GM18498 (cell line): ENCODE results near the gene CD93.

ENCODE experiments used
- ATAC-seq: cut with Tn5 transposase; IDR thresholded peaks from one replicate; pipeline ENCODE4 v1.9.1; 2021; ENCODE audit warnings: mild to moderate bottlenecking, moderate library complexity; ENCODE audit not compliant: unreplicated experiment

The CD93 gene

DNA sequence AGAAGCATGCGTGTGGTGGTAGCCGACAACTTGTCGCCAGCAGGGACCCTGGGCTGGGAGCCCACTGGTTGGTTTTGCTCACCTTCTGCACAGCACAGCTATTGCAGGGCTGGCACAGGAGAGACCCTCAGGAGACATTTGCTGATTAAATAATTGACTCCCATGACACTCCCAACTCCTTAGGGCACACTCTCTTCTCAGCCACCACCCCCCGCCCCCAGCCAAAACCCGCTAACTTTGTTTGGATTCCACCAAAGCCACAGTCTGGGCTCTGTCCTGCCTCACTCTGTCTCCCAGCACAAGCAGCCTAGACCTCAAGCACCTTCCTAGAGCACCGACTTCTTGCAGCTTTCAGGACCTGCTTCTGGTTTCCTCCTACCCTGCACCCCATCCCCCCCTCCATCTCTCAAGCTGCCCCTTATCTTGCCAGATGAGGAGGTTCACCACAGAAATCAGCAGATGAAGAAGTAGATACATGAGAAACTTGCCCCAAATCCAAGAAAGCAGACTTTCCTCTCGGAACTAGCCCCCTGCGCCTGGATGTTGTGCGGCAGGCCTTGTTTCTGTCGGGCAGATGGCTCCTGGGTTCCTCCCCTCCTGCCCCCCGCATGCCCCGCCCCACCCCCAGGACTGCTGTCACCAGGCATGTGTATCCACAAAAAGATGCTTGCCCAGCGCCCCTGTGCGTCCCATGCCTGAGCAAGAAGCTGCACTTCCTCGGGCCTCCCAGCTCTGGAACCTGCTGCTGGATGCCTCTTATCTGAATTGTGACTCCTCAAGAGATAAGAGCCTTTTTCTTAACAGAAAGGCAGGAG, 35.0 kb upstream of the CD93 start:
- ATAC-seq: no peak

- no peak for ATAC-seq
Measured at GRCh38 chr20:23120261-23120660, 34.1 kb upstream of the CD93 start.

GRCh38 chr20:23119456-23120216, 33.5 kb upstream of the CD93 start:
- ATAC-seq: no peak

GRCh38 chr20:23118766-23119165, 32.6 kb upstream of the CD93 start:
- ATAC-seq: no peak

DNA sequence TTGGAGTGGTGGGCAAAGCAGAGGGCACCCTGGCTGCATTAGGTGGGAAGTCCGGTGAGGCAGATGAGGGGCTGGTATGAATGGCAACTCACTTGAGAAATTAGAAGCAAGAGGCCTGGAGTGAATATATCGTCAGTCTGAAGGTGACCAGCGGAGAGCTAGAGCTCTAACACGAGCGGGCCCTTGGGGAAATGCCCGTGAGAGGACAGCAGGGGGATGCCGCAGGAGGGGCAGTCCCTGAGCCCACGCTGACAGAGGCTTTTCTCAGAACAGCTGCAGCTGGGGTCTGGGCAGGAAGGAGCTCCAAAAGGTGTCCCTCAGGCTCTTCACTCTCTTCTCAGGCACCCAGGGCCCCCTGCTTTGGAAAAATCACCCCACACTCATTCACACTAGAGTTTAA, 32.0 kb upstream of the CD93 start:
- ATAC-seq: no peak

DNA sequence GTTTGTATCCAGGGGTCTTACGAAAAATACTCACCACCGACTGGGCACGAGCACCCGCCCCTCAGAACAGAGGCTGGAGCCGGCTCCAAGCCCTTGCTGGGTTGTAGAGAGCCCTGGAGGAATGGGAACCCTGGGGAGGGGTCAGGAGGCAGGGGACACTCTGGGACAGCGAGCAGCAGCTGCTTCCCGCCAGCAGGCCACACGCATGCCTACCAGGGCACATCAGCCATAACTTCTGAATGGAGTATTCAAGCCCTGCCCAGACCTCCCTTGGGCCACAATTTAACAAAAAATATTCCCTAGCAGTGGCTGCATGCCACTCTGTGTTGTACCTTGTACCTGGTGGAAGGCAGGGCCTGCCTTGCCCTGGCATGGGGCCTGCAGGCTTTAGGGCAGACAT, 31.6 kb upstream of the CD93 start:
- ATAC-seq: no peak

- no peak for ATAC-seq
Measured at GRCh38 chr20:23116311-23117089, 30.4 kb upstream of the CD93 start.

GRCh38 chr20:23115822-23116221, 29.7 kb upstream of the CD93 start:
- no peak for ATAC-seq

DNA sequence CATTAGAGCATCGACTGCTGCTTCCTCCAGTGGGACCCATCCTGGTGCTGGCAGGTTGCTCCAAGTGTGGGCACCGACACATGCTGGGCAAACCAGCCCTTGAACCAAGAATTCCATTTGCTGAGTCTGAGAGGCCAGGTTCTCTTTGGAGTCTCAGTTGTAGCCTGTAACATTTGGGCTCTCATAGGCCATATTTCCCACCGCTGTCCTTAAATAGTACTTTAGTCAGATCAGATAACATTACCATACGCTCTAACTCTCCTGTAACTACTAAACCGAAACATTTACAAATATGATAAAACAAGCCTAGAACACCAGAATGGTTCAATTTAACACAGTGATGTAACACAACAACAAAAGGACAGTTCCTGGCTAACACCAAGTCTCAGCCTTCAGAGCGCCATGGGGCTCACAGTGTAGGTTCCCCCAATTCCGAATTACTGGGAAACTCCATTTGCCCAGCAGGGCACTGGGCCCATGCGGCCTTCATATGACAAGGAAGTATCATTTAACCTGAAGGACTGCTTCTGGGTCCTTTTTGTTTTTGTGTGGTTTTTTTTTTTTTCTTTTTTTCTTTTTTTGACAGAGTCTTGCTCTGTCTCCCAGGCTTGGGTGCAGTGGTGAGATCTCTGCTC, 28.4 kb upstream of the CD93 start:
- no peak for ATAC-seq

DNA sequence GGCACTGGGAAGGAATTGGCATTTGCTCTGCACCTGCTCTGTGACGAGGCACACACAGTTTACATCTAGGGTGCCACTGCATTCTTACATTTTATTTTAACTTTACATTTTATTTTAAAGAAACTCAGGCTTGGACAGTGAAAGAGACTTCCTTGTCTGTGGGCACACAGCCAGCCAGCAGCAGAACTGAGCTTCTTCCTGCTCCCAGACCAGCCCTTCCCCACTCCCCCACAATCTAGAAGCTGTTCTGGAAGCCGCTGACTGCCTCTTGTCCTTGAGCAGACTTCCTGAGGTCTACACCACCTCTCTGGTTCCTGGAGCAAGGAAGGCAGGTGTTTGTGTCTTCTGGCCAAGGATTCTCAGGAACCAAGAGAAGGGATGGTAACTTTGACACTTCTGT, 27.9 kb upstream of the CD93 start:
- ATAC-seq: no peak

- ATAC-seq: no peak
Measured at GRCh38 chr20:23112595-23112994, 26.5 kb upstream of the CD93 start.

DNA sequence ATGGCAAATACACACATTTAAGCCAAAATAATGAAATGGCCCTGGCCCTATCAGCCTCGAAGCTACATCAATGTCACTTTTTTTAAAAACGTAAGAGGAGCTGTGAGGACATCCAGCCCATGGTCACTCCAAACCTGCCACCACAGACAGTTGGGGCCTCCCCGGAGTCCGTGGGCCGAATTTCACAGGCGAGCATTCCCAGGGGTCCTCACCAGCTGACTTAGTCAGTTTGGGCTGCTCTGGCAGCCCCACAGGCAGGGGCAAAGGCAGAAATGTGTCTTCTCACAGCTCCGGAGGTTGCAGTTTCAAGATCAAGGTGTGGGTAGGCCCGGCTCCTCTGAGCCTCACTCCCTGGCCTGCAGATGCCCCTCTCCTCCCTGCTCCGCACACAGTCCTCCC, 25.8 kb upstream of the CD93 start:
- ATAC-seq: no peak

GRCh38 chr20:23111307-23111943, 25.3 kb upstream of the CD93 start:
- ATAC-seq: no peak

- no peak for ATAC-seq
Measured at GRCh38 chr20:23108871-23109270, 22.7 kb upstream of the CD93 start.

DNA sequence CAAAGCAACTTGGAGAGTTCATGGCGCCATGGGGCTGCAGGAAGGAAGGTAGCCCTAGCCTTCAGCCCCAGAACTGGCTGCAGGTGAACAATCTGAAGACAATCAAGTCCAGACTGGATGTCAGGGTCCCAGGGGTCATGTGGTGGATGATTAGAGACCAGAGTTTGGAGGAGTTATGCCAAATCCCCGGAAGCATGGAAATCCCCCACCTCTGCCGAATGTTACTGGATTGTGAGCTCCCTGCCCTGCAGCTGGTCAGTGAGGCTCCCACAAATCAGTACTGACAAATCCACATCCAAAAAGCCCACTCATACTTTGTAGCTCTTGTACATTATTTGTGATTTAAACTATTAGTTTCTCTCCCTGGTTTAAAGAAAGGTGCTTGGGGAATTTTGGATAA, 21.3 kb upstream of the CD93 start:
- no peak for ATAC-seq

DNA sequence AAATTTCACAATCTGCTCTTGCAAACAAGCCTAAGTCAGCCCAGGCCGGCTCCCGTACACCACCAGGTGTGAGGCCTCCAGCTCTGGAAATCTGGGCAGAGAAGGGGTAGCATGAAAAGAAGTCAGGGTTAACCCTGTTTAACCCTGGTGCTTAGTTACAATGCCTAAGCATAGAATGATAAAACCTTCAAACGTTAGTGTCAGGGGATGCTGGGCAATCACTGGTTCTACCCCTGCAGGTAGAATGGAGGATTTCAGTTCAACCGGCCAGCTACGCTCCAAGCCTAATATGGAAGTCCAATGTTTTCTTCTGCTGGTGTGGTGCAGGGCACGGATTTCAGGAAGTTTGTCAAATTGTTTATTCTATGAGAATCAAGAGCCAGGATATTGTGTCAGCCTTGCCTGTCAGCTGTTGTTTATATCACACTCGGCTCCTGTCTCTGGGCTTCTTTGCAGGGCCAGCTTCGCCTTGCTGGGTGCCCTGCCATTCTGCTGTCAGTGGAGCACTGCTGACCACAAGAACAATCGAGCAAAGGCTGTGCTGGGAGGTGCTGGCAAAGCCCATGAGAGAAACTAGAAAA, 20.2 kb upstream of the CD93 start:
- ATAC-seq: no peak

GRCh38 chr20:23105193-23105592, 19.1 kb upstream of the CD93 start:
- no peak for ATAC-seq

GRCh38 chr20:23103284-23104018, 17.3 kb upstream of the CD93 start:
- no peak for ATAC-seq

DNA sequence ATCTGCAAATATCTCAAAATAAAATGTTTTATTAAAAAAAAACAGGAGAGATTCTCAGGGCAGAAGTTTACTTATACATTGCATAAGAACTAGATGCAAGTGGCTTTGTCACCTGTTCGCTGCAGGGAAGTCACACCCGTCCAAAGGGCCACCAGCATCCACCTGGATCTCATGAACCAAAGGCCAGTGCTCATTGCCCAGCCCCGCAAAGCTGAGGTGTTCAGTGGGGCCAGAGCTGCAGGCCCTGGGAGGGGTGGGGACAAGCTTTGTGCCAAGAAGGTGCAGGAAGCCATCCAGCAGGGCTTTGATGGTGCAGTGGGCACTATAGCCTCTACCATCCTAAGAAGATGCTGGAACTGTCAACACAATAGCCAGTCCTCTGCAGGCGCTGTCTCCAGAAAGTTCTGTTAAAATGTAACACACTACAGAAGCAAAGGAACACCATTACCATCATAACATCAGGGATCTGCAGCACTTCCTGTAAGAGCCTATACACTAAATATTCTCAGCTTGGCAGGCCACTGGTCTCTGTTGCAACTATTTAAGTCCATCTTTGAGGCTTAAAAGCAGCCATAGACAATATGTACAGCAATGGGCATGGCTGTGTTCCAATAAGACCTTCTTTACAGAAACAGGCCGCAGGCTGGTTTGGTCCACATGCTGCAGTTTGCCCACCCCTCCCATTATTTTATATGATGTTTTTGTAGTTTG, 15.7 kb upstream of the CD93 start:
- ATAC-seq: no peak
